IPS DF 4.7 (cell line): Measurements from ENCODE around the gene FBP1.

ENCODE experiments used
- DNase-seq: peaks from one replicate; pipeline ENCODE4 v3.0.0-alpha.2; 2013; ENCODE audit warnings: low spot score; ENCODE audit errors: extremely low read depth

The FBP1 gene

DNA sequence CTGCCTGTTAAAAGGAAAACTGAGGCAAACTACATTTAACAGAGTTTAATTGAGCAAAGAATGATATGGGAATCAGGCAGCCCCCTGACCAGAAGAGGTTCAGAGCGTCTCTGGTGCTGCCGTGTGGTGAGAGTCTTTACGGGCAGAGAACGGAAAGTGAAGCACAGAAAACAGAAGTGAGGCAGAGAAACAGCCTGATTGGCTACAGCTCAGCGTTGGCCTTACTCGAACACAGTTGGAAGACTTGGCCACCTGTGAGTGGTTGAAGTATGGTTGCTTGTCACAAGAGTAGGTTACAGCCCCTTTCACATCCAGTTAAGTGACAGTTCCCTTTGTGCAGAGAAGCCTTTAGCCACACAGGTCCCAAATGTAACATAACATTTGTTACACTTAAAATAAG lies 16.9 kb upstream of the FBP1 start:
- DNase-seq = no peak

DNA sequence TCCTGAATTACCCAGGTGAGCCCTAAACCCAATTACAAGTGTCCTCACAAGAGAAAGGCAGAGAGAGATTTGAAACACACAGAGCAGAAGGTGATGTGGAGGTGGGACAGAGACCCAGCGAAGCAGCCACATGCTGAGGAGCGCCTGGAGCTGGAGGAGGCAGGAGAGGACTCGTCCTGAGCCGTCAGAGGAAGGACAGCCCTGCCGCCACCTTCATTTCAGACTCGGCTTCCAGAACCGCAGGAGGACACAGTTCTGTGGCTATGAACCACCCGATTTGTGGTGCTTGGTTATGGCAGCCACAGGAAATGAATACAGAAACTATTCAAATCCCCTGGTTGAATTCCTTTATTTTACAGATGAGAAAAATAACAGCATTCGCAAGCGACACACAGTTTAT lies 16.4 kb upstream of the FBP1 start:
- DNase-seq = no peak

DNA sequence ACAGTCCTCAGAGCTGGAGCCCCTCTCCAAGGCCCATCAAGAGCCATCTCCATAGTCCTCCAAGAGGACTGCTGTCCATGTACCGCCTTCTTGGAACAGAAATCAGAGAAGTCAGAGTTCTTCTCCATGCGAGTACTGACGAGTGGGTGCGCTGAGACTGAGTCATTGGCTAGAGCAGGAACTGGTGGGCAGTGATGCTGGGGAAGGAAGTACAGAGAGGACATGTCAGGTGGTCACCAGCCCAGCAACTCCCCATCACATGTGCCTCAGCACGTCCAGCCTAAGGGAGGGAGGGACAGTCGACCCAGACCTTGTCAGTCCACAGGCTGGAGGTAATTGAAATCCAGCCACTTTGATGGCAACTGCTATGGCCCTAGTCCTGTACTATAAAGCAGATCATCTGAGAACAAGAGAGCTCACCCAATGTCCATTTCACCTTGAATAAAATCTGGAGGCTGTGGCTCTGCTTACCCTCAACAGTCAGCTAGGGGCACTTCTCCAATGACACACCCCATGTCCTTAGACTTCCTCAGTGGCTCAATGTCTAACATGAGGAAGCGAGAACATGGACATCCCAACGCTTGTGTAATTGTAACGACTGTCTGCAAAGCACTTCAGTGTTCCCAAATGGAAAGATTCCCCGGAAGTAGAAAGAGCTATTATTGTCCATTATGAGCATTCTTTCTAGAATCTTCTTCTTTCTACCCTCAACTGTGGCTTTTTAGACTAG lies 15.0 kb upstream of the FBP1 start:
- DNase-seq = no peak

DNA sequence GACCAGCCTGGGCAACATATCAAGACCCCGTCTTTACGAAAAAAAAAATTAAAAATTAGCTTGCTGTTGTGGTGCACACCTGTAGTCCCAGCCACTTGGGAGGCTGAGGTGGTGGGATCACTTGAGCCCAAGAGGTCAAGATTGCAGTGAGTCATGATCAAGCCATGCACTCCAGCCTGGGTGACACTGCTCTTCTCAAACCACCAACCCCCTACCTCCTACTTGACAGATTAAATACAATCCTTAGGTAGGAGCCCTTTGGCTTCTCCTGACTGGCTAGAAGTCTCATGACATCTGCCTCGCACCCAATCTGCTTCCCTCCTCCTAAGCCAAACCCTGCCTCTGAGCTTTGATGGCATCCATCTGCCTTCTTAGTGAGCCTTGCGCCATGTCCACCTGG lies 11.6 kb upstream of the FBP1 start:
- no peak for DNase-seq

GRCh38 chr9:94649100-94649819 lies 9.9 kb upstream of the FBP1 start:
- DNase-seq = no peak

DNA sequence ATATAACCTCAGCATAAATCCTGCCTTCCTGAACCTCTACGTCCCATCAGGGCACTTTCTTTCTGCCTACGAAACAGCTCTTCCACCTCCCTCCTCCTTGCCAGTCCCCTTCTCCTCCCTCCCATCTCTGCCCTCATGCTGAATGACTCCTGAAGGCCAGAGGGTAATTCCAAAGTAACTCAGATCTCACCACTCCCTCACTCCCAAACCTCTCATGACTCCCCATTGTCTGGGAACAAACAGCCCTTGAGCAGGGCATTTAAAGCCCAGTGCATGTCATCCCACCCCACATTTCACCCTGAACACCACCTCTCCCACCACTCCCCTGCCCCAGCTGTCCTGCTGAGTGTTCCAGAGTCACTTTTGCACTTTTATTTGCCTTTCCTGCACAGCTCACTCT lies 8.9 kb upstream of the FBP1 start:
- DNase-seq = no peak

- no peak for DNase-seq
These were observed 6.6 kb upstream of the FBP1 start for GRCh38 chr9:94645901-94646300.

- no peak for DNase-seq
These were observed 5.2 kb upstream of the FBP1 start for GRCh38 chr9:94644543-94644942.

DNA sequence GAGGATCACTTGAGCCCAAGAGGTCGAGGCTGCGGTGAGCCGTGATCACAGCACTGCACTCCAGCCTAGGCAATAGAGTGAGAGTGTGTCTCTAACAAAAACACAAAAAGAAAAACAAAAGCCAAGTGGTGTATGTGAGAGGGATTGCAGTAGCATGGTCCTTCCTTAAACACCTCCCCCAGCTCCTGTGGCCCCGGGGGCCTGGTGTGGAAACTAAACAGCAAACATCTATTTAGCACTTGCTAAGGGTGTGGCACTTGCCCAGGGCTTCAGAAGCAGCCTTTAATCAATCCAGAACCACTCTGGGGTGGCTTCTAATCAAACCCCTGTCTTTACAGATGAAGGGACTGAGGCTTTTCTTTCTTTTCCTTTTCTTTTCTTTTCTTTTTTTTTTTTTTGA lies 4.4 kb upstream of the FBP1 start:
- DNase-seq = no peak

DNA sequence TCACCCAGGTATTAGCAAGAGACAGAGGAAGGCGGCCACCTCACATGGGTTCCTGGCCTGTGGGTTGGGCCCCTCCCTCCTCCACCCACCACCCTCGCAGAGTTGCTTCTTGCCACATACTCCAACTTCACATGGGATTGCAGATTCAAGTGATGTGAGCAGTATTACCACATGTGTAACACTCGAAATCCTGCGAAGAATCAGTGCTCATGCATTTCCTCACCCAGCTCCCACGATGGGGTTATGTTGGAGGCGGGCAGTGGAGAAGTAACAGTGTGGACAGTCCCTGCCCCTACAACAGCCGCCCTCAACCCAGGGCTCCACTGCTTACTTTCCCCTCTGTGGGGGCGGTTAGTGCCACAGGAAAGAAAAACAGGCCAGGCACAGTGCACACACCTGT lies 3.9 kb upstream of the FBP1 start:
- no peak for DNase-seq

DNA sequence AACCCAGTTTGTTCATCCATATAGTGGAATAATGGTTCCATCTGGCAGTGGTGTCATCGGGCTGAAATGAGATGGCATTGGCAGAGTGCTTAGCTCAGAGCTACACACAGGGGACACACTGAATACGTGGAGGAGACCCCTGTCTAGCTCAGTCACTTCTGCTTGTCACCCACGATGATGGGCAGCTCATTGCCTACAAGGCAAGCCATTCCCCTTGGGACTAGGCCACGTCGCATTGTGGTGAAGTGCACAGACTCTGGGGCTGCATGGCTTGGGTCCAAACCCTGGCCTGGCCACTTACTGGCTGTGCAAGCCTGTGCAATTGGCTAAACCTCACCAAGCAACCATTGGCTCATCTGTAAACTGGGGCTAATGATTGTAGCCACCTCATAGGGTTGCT lies 3.2 kb upstream of the FBP1 start:
- DNase-seq = no peak

- no peak for DNase-seq
These were observed 670 bp upstream of the FBP1 start for GRCh38 chr9:94639999-94640376.

GRCh38 chr9:94638335-94639060 lies 820 bp downstream of the FBP1 start:
- DNase-seq = no peak

DNA sequence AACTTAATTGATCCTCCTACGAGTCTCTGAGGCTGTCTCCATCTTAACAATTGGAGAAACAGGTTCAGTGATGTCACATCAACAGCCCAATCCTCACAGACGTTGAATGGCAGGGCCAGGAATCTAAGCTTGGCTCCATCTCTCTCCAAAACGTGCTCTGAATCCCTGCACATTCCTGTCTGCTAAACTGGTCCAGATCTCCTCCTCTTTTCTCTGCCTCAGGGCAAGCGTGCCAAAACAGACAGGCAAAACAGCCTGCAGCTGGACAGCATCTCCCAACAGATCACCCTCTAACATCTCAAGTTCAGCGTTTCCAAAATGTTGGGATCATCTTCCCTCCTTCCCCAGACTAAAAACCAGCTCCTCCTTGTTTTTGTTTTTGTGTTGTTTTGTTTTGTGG lies 6.6 kb downstream of the FBP1 start:
- no peak for DNase-seq

DNA sequence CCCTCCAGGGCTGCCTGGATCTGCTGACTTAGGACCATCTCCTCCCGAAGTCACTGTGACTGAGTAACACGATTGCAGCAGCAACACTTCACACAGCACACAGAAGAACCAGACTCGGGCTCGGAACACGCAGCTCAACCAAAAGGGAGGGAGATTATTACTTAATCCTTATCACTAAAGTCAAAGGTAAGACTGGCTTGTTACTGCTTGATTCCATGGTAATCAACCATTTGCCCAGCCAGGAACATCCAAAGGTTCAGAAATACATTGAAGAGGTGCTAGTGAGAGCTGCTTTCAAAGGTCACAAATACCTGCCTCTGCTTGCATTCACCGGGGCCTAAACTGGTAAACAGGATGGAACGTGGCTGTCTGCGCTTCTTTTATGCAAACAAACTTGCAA lies 7.7 kb downstream of the FBP1 start:
- DNase-seq = no peak

DNA sequence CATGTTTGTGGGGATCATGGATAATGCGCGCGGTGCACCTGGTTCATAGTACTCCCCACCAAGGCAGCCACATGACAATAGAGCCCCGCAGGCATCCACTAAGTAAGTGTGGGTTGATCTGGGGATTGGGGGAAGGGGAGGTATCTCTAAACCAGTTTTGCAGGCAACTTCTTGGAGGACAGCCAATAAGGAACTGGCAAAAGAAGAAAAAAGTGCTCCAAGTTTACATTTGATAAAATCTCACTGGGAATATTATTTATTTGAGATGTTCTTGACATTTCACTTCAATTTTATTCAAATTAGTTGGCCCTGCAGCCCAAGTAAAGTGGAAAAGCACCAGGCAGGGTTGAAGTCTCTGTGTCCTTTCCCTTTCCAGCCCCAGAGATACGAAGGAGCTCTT lies 8.5 kb downstream of the FBP1 start:
- DNase-seq = no peak

GRCh38 chr9:94630281-94630680 lies 9.0 kb downstream of the FBP1 start:
- DNase-seq = no peak

DNA sequence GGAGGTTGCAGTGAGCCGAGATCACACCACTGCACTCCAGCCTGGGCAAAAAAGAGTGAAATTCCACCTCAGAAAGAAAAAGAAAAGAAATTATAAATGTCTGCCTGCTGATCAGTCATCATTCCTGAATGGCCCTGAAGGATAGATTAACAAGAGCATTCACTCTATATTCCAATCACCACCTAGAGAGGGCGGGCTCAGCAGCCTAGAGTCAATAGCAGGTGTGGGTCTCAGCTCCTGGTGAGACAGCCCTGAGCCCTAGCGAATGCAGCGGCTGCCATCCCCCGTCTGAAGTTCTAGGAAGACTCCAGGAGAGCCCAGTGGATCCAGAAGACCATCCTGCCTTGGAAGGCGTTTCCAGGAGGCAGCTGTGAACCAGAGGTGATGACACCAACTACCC lies 12.0 kb downstream of the FBP1 start:
- DNase-seq = no peak

GRCh38 chr9:94625835-94626234 lies 13.5 kb downstream of the FBP1 start:
- no peak for DNase-seq

- DNase-seq = no peak
These were observed 14.7 kb downstream of the FBP1 start for GRCh38 chr9:94624629-94625028.

DNA sequence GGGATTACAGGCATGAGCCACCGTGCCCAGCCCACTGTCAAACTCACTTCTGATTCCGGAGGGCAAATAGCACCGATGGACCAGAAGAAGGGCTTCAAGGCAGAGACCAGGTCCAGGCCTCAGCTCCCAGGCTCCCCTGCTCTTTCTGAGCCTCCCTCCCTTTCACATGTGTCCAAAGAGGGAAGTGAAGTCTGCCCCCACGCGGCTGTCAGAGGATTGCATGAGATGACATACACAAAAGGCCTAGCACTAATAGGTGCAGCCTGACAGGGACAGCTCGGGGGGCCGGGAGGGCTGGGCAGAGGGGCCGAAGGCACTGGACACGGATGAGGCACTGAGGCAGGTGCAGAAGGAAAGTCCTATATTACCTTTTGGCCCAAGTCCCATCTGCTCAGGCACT lies 16.1 kb downstream of the FBP1 start:
- no peak for DNase-seq

- DNase-seq = no peak
These were observed 17.1 kb downstream of the FBP1 start for GRCh38 chr9:94622087-94622800.
